OCI-M2 (cell line): ENCODE measurements around the gene INVS.
"Not testable (repeated sequence)": the region's sequence is repeated elsewhere in the genome, so short reads cannot be mapped to it uniquely, and the experiment has no call there.

Experiments
- DNase-seq: peaks from one replicate; lab custom pipeline; 2025; ENCODE audit not compliant: unreplicated experiment; lab: John Stamatoyannopoulos, UW

INVS gene

DNA sequence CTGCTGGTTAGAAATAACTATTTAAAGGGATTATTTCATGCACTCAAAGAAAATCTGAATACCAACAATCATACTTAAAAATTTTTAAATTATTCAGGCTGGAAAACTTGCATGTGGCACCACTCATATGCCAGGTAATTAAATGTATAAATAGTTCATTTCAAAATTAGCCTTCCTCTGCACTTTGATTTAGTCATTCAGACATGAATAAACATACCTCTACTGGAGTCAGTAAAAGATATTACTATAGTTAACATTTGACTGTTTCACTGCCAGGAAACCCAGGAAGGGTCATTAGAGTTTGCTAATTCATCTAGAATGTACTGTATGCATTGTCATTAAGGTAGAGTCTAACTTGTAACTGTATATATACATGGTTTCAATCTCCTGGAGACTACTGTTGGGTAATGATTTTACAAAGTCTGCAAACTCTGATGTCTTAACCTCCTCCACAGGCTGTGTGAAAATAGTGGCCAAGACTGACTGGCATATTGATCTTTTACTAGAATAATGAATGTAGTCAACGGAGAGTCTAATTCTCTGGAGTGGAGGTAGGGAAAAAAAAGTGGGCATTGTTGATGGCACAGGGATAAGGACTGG is 210.0 kb downstream of the INVS start:
- DNase-seq = no peak

- no peak for DNase-seq
These were observed 210.9 kb downstream of the INVS start for GRCh38 chr9:100309992-100310391.

GRCh38 chr9:100315561-100315960 is 216.5 kb downstream of the INVS start:
- DNase-seq = no peak

DNA sequence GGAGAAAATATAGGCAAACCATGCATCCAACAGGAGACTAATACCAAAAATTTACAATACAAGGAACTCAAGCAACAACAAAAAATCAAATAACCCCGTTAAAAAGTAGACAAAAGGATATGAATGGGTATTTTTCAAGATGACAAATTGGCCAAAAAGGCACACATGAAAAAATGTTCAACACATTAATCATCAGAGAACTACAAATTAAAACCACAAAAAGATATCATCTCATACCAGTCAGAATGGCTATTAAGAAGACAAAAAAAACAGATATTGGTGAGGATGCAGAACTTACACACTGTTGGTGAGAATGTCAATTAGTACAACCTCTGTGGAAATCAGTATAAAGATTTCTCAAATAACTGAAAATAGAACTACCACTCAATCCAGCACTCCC is 218.7 kb downstream of the INVS start:
- DNase-seq = no peak

DNA sequence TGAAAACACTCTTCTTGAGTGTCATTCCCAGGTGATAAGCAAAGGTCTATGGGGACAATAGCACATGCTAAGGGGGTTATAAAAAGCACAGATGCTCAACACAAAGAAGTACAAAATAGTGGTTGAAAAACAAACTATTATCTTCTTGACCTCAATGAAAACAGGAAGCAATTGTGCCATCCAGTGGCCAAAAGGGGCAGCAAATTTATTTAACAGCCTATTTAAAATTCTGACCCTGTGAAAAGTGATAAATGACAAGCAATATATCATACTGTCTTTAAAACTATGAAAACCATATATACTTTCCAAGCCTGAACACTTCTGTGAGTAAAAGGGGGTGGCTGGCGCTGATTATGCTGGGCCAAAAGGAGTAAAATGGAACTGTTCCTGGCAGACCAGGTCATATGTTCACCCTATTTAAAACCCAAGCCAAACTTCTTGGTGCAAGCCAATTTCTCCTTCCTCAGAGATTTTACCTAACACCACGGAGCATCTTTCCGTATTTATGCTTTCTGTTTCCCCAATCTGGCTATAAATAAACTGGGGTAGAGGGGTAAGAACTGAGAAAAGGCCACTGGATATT is 224.0 kb downstream of the INVS start:
- no peak for DNase-seq

- DNase-seq = no peak
These were observed 225.7 kb downstream of the INVS start for GRCh38 chr9:100324594-100325200.

DNA sequence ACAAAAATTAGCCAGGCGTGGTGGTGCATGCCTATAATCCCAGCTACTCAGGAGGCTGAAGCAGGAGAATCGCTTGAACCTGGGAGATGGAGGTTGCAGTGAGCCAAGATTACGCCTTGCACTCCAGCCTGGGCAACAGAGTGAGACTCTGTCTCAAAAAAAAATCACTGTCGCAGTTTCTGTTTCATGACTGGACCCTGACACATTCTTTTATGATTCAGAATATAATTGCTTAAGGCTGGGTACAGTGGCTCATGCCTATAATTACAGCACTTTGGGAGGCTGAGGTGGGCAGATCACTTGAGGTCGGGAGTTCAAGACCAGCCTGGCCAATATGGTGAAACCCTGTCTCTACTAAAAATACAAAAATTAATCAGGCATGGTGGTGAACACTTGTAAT is 239.7 kb downstream of the INVS start:
- DNase-seq = not testable (repeated sequence)

DNA sequence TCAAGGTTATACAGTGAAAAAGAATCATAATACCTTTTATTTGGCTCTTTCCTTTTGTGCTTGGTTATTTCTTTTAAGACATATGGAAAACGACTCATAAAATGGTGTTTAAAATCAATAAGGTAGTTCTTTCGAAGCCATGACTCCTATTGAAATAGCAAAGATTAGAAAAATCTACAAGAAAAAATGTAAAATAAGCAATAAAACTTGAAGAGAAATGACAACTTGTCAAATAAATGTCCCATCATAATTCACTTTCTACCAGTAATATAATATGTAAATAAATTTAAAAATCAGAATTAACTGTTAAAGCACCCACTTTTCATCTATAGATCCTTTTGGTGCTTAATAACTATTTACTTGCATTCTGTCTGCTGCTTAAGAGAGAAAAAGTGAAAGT is 241.2 kb downstream of the INVS start:
- DNase-seq = no peak

- DNase-seq = no peak
These were observed 242.8 kb downstream of the INVS start for GRCh38 chr9:100341889-100342288.

GRCh38 chr9:100346836-100347235 is 247.8 kb downstream of the INVS start:
- DNase-seq = no peak

GRCh38 chr9:100350188-100350587 is 251.1 kb downstream of the INVS start:
- no peak for DNase-seq
